Stomach smooth muscle (tissue), 2 donors: ENCODE measurements around the gene GPR141.

Source experiments
- H3K27ac ChIP-seq: one replicate; pipeline ENCODE4 v1.7.0; 2013; ENCODE audit warnings: mild to moderate bottlenecking, low read length, inconsistent platforms
- H3K27me3 ChIP-seq, 2 donors: one replicate each; pipeline ENCODE4 v1.7.0; 2013; ENCODE audit warnings: low read length in 2 of 2; ENCODE audit not compliant: insufficient read depth in 2 of 2, control insufficient read depth in 1 of 2
- H3K36me3 ChIP-seq, 2 donors: one replicate each; pipeline ENCODE4 v1.7.0; 2013; ENCODE audit warnings: low read length in 2 of 2; ENCODE audit not compliant: control insufficient read depth in 2 of 2, insufficient read depth in 2 of 2
- H3K4me1 ChIP-seq: one replicate; pipeline ENCODE4 v1.7.0; 2013; ENCODE audit warnings: low read length; ENCODE audit not compliant: control insufficient read depth, insufficient read depth
- H3K4me3 ChIP-seq, 2 donors: one replicate each; pipeline ENCODE4 v1.7.0; 2013; ENCODE audit warnings: low read length in 2 of 2
- H3K9ac ChIP-seq, 2 donors: one replicate each; pipeline ENCODE4 v1.7.0; 2013; ENCODE audit warnings: low read length in 2 of 2, mild to moderate bottlenecking in 1 of 2
- H3K9me3 ChIP-seq, 2 donors: one replicate each; pipeline ENCODE4 v1.7.0; 2013; ENCODE audit warnings: low read length in 2 of 2; ENCODE audit not compliant: control insufficient read depth in 2 of 2
- donor health status: healthy.
- donor health status: Pancreatic carcinoma.

The GPR141 gene

GRCh38 chr7:37707754-37708485 is 24.4 kb downstream of the GPR141 start:
- Histone ChIP-seq H3K9me3 (no peaks in the 10 kb centered on the region), H3K4me1 (no peaks in the 10 kb centered on the region), H3K9ac (no peak overlapping the region), H3K36me3 (no peaks in the 10 kb centered on the region), H3K4me3 (no peak overlapping the region), H3K27ac (no peak overlapping the region), H3K27me3 (no peaks in the 10 kb centered on the region)

DNA sequence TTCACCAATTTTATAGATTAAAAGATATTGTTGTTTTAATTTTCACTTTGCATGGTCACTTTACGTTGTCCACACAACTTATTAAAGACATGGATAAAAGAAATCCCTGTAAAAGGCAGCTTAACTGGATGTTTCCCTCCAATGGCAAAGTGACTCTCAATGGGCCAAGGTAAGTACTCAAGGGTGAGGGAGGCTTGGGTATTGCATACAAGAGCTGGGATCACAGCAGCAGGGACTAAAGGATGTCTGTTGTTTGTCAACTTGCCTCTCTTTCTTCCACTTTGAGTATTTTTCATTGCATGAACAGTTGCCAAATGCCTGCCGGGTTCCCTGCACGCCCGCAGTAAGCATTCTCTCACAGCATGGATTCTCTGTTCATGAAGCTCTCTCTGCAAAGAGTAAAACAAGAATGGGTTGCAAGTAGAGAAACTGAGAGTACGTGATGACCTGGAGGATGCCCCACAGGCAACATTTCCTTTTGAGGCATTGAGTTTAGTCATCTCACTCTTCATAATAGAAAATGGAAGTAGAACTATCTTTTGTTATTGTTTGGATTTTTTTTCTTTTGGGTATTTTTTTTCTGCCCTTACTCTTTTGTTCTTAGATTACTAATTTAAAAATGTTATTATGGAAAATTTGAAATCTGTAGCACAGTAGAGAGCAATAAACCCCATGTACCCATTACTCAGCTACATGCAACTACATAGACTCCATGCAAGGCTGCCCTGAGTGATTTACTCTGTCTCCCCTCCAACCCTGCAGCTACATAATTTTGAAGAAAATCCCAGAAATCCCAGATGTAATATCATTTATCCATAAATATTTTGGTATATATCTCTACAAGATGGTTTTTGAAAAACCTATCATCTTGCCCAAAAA is 26.3 kb downstream of the GPR141 start:
- Histone ChIP-seq H3K9me3 (no peaks in the 10 kb centered on the region), H3K27me3 (no peaks in the 10 kb centered on the region), H3K27ac (no peak overlapping the region), H3K36me3 (no peaks in the 10 kb centered on the region), H3K9ac (no peak overlapping the region), H3K4me3 (no peak overlapping the region), H3K4me1 (no peaks in the 10 kb centered on the region)

GRCh38 chr7:37713613-37714012 is 30.0 kb downstream of the GPR141 start:
- Histone ChIP-seq H3K9ac (no peak overlapping the region), H3K4me3 (no peak overlapping the region), H3K36me3 (no peaks in the 10 kb centered on the region), H3K27me3 (no peaks in the 10 kb centered on the region), H3K9me3 (no peaks in the 10 kb centered on the region), H3K4me1 (no peaks in the 10 kb centered on the region), H3K27ac (no peak overlapping the region)

DNA sequence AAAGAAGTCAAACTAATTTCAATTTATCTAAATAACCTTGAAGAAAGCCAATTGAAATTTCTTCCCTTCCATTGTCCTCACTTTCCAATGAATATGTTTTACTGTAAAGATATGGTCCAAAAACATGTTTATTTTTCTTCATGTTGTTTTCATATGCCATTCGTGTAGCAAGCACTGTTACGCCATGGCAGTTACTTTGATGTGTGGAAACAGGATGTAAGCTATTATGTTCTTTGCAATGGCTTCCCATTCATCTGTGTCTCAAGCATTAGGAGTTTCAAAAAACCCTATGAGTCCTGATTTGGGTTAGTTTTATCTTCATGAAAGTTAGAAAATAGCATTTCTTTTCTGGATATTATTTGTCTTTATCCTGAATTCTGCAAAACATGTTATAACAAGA is 31.0 kb downstream of the GPR141 start:
- no peaks in the 10 kb centered on the region for H3K9me3 ChIP-seq
- no peaks in the 10 kb centered on the region for H3K36me3 ChIP-seq
- no peak overlapping the region for H3K9ac ChIP-seq
- no peaks in the 10 kb centered on the region for H3K27me3 ChIP-seq
- H3K4me3 ChIP-seq: no peak overlapping the region
- H3K27ac ChIP-seq: no peak overlapping the region
- no peaks in the 10 kb centered on the region for H3K4me1 ChIP-seq

- H3K4me3 ChIP-seq: no peak overlapping the region
- H3K36me3 ChIP-seq: no peaks in the 10 kb centered on the region
- no peaks in the 10 kb centered on the region for H3K9me3 ChIP-seq
- no peak overlapping the region for H3K27ac ChIP-seq
- H3K27me3 ChIP-seq: no peaks in the 10 kb centered on the region
- H3K4me1 ChIP-seq: no peaks in the 10 kb centered on the region
- H3K9ac ChIP-seq: no peak overlapping the region
Observed at GRCh38 chr7:37718585-37718984, 35.0 kb downstream of the GPR141 start.

- H3K4me1 ChIP-seq: no peaks in the 10 kb centered on the region
- H3K27ac ChIP-seq: no peak overlapping the region
- H3K4me3 ChIP-seq: no peak overlapping the region
Observed at GRCh38 chr7:37719077-37719476, 35.5 kb downstream of the GPR141 start.

DNA sequence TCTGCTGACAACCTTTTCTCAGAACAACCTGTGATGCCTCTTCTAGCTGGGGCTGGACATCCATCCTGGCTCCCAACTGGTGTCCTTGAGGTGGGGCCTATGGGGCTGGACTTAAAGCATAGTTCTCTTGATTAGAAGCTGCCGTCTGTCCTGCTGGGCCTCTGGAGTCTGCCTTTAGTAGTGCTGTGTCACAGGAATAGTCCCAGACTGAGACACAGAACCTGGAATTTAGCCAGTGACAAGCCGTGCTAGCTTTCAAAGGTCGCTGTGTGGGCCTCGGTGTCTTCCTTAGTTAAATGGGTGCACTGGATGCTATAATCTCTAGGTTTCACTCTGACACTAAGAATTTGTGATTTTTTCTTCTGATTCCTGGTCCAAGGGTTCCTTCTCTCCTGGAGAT is 41.2 kb downstream of the GPR141 start:
- Histone ChIP-seq H3K36me3 (no peaks in the 10 kb centered on the region), H3K4me3 (no peak overlapping the region), H3K9me3 (no peaks in the 10 kb centered on the region), H3K9ac (no peak overlapping the region), H3K27ac (no peak overlapping the region), H3K4me1 (no peaks in the 10 kb centered on the region), H3K27me3 (no peaks in the 10 kb centered on the region)

More at GRCh38 chr7:37719077-37719476, 35.5 kb downstream of the GPR141 start:
- H3K9ac ChIP-seq: no peak overlapping the region
- no peaks in the 10 kb centered on the region for H3K9me3 ChIP-seq
- no peaks in the 10 kb centered on the region for H3K27me3 ChIP-seq
- no peaks in the 10 kb centered on the region for H3K36me3 ChIP-seq

GRCh38 chr7:37726016-37726415 is 42.5 kb downstream of the GPR141 start:
- Histone ChIP-seq H3K27ac (no peak overlapping the region), H3K9ac (no peak overlapping the region), H3K36me3 (no peaks in the 10 kb centered on the region), H3K9me3 (no peaks in the 10 kb centered on the region), H3K27me3 (no peaks in the 10 kb centered on the region), H3K4me3 (no peak overlapping the region), H3K4me1 (no peaks in the 10 kb centered on the region)

- Histone ChIP-seq H3K27me3 (peaks cover 0 to 3% of the 10 kb centered on the region in 2 donors), H3K9ac (no peak overlapping the region), H3K4me3 (no peak overlapping the region), H3K4me1 (no peaks in the 10 kb centered on the region), H3K36me3 (no peaks in the 10 kb centered on the region), H3K9me3 (no peaks in the 10 kb centered on the region), H3K27ac (no peak overlapping the region)
Observed at GRCh38 chr7:37728747-37729146, 45.2 kb downstream of the GPR141 start.

DNA sequence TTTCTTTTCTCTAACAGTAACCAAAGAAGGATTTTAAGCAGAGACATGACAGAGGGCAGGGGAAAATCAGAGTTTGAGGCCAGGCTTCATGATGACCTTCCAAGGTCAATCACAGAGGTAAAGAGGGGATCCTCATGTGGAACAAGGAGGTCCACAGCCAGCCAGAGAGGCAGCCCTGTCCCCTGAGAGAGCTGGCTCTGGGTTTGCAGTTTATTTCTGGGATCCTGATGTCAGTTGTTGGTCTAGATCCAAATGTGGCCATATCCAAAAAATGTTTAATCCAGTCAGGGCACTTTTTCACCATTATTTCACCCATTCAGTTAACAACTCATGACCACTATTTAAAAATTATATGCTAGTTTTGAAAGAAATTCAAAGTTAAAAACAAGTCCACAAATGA is 45.6 kb downstream of the GPR141 start:
- Histone ChIP-seq H3K4me3 (no peak overlapping the region), H3K27ac (no peak overlapping the region), H3K27me3 (peaks cover 0 to 3% of the 10 kb centered on the region in 2 donors), H3K4me1 (no peaks in the 10 kb centered on the region), H3K9me3 (no peaks in the 10 kb centered on the region), H3K9ac (no peak overlapping the region), H3K36me3 (no peaks in the 10 kb centered on the region)

DNA sequence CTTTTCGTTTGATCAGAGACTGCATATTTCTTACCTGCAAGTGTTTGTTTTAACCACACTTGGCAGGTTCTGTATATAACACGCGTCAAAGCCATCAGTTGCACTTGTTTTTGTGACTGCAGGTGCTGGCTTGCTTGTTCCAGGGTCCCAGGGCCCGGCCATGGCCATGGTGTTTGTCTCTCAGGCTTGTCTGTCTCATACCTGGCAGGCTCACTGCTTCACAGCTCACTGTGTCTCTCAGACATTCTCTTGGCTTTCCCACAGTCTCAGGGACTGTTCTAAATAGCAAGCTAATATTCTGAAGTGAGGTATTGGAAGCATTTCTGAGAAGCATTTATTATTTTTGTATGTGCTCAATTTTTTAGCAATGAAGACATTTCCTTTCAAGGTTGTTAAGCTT is 46.9 kb downstream of the GPR141 start:
- Histone ChIP-seq H3K4me1 (no peaks in the 10 kb centered on the region), H3K9me3 (no peaks in the 10 kb centered on the region), H3K27ac (no peak overlapping the region), H3K4me3 (no peak overlapping the region), H3K27me3 (peaks cover 0 to 3% of the 10 kb centered on the region in 2 donors), H3K9ac (no peak overlapping the region), H3K36me3 (no peaks in the 10 kb centered on the region)
